IPS-15b (cell line): ENCODE data around the gene SLAMF9.

Experiments used
- H3K27me3 ChIP-seq: one replicate; pipeline ENCODE4 v1.6.1; 2013; ENCODE audit warnings: low read length; ENCODE audit not compliant: control insufficient read depth, insufficient read depth
- H3K36me3 ChIP-seq: one replicate; pipeline ENCODE4 v1.6.1; 2013; ENCODE audit warnings: low read length; ENCODE audit not compliant: control insufficient read depth, insufficient read depth
- H3K4me1 ChIP-seq: one replicate; pipeline ENCODE4 v1.6.1; 2013; ENCODE audit warnings: mild to moderate bottlenecking, low read length; ENCODE audit not compliant: control insufficient read depth, insufficient read depth
- H3K4me3 ChIP-seq: one replicate; pipeline ENCODE4 v1.5.1; 2013; ENCODE audit warnings: low read depth, low read length
- H3K9ac ChIP-seq: one replicate; pipeline ENCODE4 v1.6.1; 2013; ENCODE audit warnings: low read depth, mild to moderate bottlenecking, low read length
- H3K9me3 ChIP-seq: one replicate; pipeline ENCODE4 v1.6.1; 2013; ENCODE audit warnings: mild to moderate bottlenecking, low read length; ENCODE audit not compliant: control insufficient read depth, insufficient read depth

The SLAMF9 gene

DNA sequence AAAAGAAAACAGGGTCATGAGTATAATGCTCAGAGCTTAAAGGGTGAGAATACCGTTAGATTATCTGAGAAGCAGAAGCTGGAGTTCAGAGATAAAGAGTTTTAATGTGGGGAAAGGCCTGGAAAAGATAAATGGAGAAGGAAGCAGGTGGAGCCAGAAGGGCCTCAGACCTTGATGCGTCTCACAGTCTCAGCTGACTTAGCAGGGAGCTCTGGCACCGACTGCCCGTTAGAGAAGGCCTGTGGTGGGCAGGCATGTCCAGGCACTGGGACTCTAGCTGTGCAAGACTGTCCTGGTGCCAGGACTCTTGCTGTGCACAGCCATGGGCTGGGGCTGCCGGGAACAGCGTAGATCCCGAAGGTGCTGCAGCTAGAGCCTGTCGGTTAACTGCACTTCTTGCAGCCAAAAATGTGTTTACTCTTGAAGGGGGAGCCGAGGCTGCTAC, 3.8 kb upstream of the SLAMF9 start:
- Histone ChIP-seq H3K4me3 (no peak overlapping the region), H3K9me3 (no peaks in the 10 kb centered on the region), H3K27me3 (no peaks in the 10 kb centered on the region), H3K4me1 (peaks cover 2% of the 10 kb centered on the region), H3K36me3 (no peaks in the 10 kb centered on the region), H3K9ac (no peak overlapping the region)

- H3K9me3 ChIP-seq, result no peaks in the 10 kb centered on the region
- peaks cover 2% of the 10 kb centered on the region for H3K4me1 ChIP-seq
- no peak overlapping the region for H3K4me3 ChIP-seq
- no peaks in the 10 kb centered on the region for H3K36me3 ChIP-seq
- no peak overlapping the region for H3K9ac ChIP-seq
- peaks cover 4% of the 10 kb centered on the region for H3K27me3 ChIP-seq
Measured at GRCh38 chr1:159955456-159955855, 1.4 kb upstream of the SLAMF9 start.

GRCh38 chr1:159952932-159953331, 1.1 kb downstream of the SLAMF9 start:
- no peak overlapping the region for H3K9ac ChIP-seq
- H3K27me3 ChIP-seq, result peaks cover 4% of the 10 kb centered on the region
- no peaks in the 10 kb centered on the region for H3K36me3 ChIP-seq
- no peaks in the 10 kb centered on the region for H3K4me1 ChIP-seq
- H3K4me3 ChIP-seq, result no peak overlapping the region
- H3K9me3 ChIP-seq, result no peaks in the 10 kb centered on the region

DNA sequence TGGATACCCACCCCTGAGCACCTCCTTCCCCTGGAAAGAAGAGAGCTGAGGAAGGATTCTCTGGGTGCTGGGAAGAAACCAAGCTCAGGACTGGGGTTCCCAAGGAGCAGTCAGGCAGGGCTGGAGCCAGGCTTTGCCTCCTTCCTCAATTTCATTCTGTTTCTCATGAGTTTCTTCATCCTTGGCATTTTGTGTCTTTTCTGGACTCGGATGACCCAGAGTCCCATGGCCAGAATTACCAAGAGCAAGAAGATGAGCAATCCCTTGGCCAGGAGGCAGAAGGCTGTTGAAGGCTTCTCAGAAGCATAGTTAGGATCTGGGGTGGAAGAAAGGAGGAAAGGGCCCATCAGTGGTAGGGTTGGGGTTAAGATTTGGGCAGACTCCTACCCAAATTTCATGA, 2.5 kb downstream of the SLAMF9 start:
- Histone ChIP-seq H3K27me3 (peaks cover 4% of the 10 kb centered on the region), H3K36me3 (no peaks in the 10 kb centered on the region), H3K4me3 (no peak overlapping the region)

DNA sequence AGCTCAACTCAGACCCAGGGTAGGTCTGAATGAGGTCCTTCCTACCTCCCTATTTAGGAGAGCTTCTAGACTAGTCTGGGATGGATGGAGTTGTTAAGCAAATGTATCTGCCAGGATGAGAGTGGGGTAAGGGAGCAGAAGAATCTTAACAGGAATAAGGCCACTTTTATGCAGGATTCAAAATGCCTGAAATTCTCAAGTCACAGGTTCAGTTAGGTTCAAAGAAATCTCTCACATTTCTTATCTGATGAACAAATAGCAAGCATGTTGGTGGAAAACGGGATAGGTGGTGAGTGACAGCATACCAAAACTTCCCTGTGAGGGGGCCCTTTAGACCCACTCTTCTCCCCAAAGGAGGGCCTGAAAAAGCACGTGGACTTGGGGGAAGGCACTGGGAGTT, 3.0 kb downstream of the SLAMF9 start:
- Histone ChIP-seq H3K36me3 (no peaks in the 10 kb centered on the region), H3K4me3 (no peak overlapping the region), H3K4me1 (peaks cover 8% of the 10 kb centered on the region), H3K9ac (no peak overlapping the region), H3K9me3 (no peaks in the 10 kb centered on the region), H3K27me3 (peaks cover 4% of the 10 kb centered on the region)

More for the DNA sequence above, 2.5 kb downstream of the SLAMF9 start:
- H3K4me1 ChIP-seq, result peaks cover 3% of the 10 kb centered on the region
- H3K9ac ChIP-seq, result no peak overlapping the region
- H3K9me3 ChIP-seq, result no peaks in the 10 kb centered on the region

GRCh38 chr1:159949981-159950381, 4.1 kb downstream of the SLAMF9 start:
- Histone ChIP-seq H3K4me1 (peaks cover 8% of the 10 kb centered on the region), H3K4me3 (no peak overlapping the region), H3K36me3 (no peaks in the 10 kb centered on the region), H3K9ac (no peak overlapping the region), H3K9me3 (no peaks in the 10 kb centered on the region), H3K27me3 (peaks cover 4% of the 10 kb centered on the region)

- Histone ChIP-seq H3K36me3 (no peaks in the 10 kb centered on the region), H3K4me1 (peaks cover 15% of the 10 kb centered on the region), H3K4me3 (no peak overlapping the region), H3K27me3 (peaks cover 6% of the 10 kb centered on the region), H3K9ac (no peak overlapping the region), H3K9me3 (no peaks in the 10 kb centered on the region)
Measured at GRCh38 chr1:159949123-159949522, 4.9 kb downstream of the SLAMF9 start.

DNA sequence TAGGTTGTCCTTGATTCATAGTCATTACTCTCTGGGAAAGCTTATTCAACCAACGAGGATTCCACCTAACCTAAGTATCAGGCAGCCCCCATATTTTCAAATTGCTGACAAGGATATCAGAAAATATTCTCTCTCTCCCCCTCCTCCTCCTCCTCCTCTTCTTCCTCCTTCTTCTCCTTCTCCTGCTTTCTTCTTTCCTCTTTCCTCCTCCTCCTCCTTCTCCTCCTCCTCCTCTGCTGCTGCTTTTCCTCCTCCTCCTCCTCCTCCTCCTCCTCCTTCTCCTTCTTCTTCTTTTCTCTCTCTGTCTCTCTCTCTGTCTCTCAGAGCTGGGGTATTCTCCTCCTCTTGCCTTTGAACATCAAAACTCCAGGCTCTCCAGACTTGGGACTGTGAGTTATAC, 6.1 kb downstream of the SLAMF9 start:
- Histone ChIP-seq H3K4me1 (peaks cover 15% of the 10 kb centered on the region), H3K36me3 (no peaks in the 10 kb centered on the region), H3K9ac (no peak overlapping the region), H3K27me3 (peaks cover 6% of the 10 kb centered on the region), H3K9me3 (no peaks in the 10 kb centered on the region), H3K4me3 (no peak overlapping the region)

DNA sequence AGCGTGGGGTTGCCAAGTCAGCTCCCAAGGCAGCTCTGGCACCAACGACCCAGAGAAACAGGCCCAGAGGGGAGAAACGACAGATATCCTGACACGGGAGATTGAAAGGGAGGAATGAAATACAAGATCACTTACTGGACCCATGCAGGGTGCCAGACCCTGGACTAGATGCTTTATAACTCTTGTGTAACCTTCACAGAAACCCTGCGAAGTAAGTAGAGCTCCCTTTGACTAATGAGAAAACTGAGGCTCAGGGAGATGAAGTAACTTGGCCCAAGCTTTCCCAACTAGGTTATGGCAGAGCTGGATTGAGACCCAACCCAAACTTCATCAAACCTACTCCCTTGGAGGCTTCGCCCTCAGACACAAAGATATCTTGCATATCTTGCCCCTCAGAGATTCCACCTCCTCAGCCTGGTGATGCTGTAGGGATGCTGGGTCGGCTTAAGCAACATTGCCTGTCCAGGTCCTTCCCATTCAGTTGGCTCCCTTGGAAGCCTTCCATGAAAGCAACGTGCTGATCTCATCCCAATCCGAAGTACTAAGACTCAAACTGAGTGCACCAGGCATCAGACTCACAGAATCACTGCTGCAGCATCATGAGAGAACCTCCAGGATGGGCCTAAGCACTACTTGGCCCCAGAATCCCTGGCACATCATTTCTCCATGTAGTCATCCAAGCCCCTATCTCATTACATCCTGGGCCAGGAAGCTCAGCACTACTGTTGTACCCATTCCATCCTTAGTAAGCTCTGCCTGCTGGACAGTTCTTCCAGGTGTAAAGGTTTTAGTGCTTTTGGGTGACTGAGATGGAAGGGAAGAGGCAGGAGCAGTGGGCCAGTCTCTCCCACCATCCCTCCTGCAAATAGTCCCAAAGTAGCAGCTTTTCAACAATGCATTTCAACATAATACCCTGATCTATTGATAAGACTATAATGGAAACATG, 7.5 kb downstream of the SLAMF9 start:
- peaks cover 6% of the 10 kb centered on the region for H3K27me3 ChIP-seq
- H3K4me1 ChIP-seq, result peaks cover 15% of the 10 kb centered on the region
- no peaks in the 10 kb centered on the region for H3K9me3 ChIP-seq
- H3K36me3 ChIP-seq, result no peaks in the 10 kb centered on the region
- no peak overlapping the region for H3K9ac ChIP-seq
- peak overlapping the region; percentile 74 for H3K4me3 ChIP-seq

DNA sequence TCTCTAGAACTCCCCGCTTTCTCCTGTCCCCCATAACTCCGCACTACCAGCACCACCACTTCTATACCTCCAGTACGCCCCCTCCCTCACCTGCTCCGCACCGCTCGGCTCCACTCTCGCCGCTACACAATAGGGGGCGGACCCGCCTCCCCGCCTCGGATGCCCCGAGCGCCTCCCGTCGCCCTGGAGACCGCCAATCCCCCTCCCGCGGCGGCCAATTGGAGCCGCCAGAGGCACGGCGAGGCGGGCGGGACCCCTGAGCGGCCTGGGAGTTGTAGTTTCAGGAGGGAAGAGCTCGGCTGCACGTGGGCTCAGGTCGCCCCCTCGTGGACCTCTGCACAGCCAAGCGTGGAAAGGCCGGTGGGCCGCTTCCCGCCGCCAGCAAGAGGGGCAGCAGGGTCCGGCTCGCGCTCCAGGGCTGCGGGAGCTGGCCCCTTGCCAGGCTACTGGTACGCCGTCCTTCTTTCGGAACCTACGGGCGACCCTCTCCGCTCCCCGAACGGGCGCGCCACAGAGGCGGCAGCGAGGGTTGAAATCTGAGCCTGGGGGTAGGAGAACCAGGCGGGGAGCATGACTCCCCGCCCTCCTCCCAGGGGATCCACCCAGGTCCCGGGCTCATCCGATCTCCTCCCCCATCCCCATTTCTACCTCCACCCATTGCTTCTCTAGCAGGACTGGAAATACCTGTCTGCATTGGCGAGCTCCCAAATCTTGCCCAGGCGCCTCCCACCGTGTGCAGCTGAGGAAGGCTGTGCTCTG, 8.4 kb downstream of the SLAMF9 start, which contains the start of gene IGSF9:
Gene IGSF9, minus strand, starts transcription at position 131 of the 759 bp plus-strand sequence. CDS start 2,159 bp downstream, outside the sequence.
- no peaks in the 10 kb centered on the region for H3K36me3 ChIP-seq
- H3K4me3 ChIP-seq, result peak within 1 kb of the TSS; percentile 82
- H3K9ac ChIP-seq, result peak within 1 kb of the TSS; percentile 76
- H3K4me1 ChIP-seq, result peaks cover 15% of the 10 kb centered on the region
- peaks cover 3% of the 10 kb centered on the region for H3K27me3 ChIP-seq
- H3K9me3 ChIP-seq, result no peaks in the 10 kb centered on the region

- Histone ChIP-seq H3K9me3 (no peaks in the 10 kb centered on the region), H3K9ac (peak overlapping the region; percentile 12), H3K4me1 (peaks cover 15% of the 10 kb centered on the region), H3K4me3 (peak overlapping the region; percentile 82), H3K36me3 (no peaks in the 10 kb centered on the region), H3K27me3 (peaks cover 3% of the 10 kb centered on the region)
Measured at GRCh38 chr1:159944623-159945455, 9.2 kb downstream of the SLAMF9 start.
